Measurements from ENCODE around the gene TEX54.
A peak's percentile ranks its signal among the peaks of the same experiment; 100 is the strongest.

The TEX54 gene

GRCh38 chr11:62832336-62833234 lies at the start of gene TEX54:
TSS of gene TEX54 (minus strand) at chr11:62832841.
- Histone ChIP-seq H2AFZ (ENCODE audit: low read depth, low read length) (peak within 1 kb of the TSS; percentile 84), H3K36me3 (ENCODE audit: insufficient read depth, low read length) (peaks cover 38% of the 10 kb centered on the region), H3K4me1 (ENCODE audit: insufficient read depth, low read length) (peaks cover 18% of the 10 kb centered on the region), H3K27me3 (ENCODE audit: insufficient read depth, low read length) (no peaks in the 10 kb centered on the region), H3K9me3 (ENCODE audit: low read length) (no peaks in the 10 kb centered on the region), H3K4me3 (ENCODE audit: low read length) (peak within 1 kb of the TSS; percentile 81)

- H2AFZ ChIP-seq (ENCODE audit: low read depth, low read length), result no peak overlapping the region
- H3K4me1 ChIP-seq (ENCODE audit: insufficient read depth, low read length), result peaks cover 52% of the 10 kb centered on the region
- no peaks in the 10 kb centered on the region for H3K27me3 ChIP-seq (ENCODE audit: insufficient read depth, low read length)
- H3K36me3 ChIP-seq (ENCODE audit: insufficient read depth, low read length), result peaks cover 55% of the 10 kb centered on the region
- H3K9me3 ChIP-seq (ENCODE audit: low read length), result no peaks in the 10 kb centered on the region
- peak overlapping the region; percentile 75 for H3K4me3 ChIP-seq (ENCODE audit: low read length)
Measured at GRCh38 chr11:62882431-62882749, 49.7 kb upstream of the TEX54 start.

- peak overlapping the region; percentile 75 for H3K4me3 ChIP-seq (ENCODE audit: low read length)
- H2AFZ ChIP-seq (ENCODE audit: low read depth, low read length), result no peak overlapping the region
- no peaks in the 10 kb centered on the region for H3K9me3 ChIP-seq (ENCODE audit: low read length)
- H3K27me3 ChIP-seq (ENCODE audit: insufficient read depth, low read length), result no peaks in the 10 kb centered on the region
- H3K36me3 ChIP-seq (ENCODE audit: insufficient read depth, low read length), result peaks cover 53% of the 10 kb centered on the region
- peaks cover 52% of the 10 kb centered on the region for H3K4me1 ChIP-seq (ENCODE audit: insufficient read depth, low read length)
Measured at GRCh38 chr11:62881579-62882430, 49.2 kb upstream of the TEX54 start.

GRCh38 chr11:62880803-62881578 lies 48.4 kb upstream of the TEX54 start, which contains the start of gene SLC3A2:
TSS of gene SLC3A2 (plus strand) at chr11:62880896. CDS start at chr11:62881024, 128 bp downstream.
- H3K36me3 ChIP-seq (ENCODE audit: insufficient read depth, low read length), result peaks cover 48% of the 10 kb centered on the region
- peaks cover 47% of the 10 kb centered on the region for H3K4me1 ChIP-seq (ENCODE audit: insufficient read depth, low read length)
- H3K4me3 ChIP-seq (ENCODE audit: low read length), result peak within 1 kb of the TSS; percentile 75
- no peak within 1 kb of the TSS for H2AFZ ChIP-seq (ENCODE audit: low read depth, low read length)
- no peaks in the 10 kb centered on the region for H3K27me3 ChIP-seq (ENCODE audit: insufficient read depth, low read length)
- H3K9me3 ChIP-seq (ENCODE audit: low read length), result no peaks in the 10 kb centered on the region

GRCh38 chr11:62880231-62880802 lies 47.7 kb upstream of the TEX54 start:
- Histone ChIP-seq H3K9me3 (ENCODE audit: low read length) (no peaks in the 10 kb centered on the region), H3K27me3 (ENCODE audit: insufficient read depth, low read length) (no peaks in the 10 kb centered on the region), H2AFZ (ENCODE audit: low read depth, low read length) (no peak overlapping the region), H3K4me3 (ENCODE audit: low read length) (peak overlapping the region; percentile 75), H3K36me3 (ENCODE audit: insufficient read depth, low read length) (peaks cover 41% of the 10 kb centered on the region), H3K4me1 (ENCODE audit: insufficient read depth, low read length) (peaks cover 44% of the 10 kb centered on the region)

- H2AFZ ChIP-seq (ENCODE audit: low read depth, low read length), result no peak overlapping the region
- H3K36me3 ChIP-seq (ENCODE audit: insufficient read depth, low read length), result peaks cover 32% of the 10 kb centered on the region
- no peaks in the 10 kb centered on the region for H3K27me3 ChIP-seq (ENCODE audit: insufficient read depth, low read length)
- peak overlapping the region; percentile 75 for H3K4me3 ChIP-seq (ENCODE audit: low read length)
- peaks cover 37% of the 10 kb centered on the region for H3K4me1 ChIP-seq (ENCODE audit: insufficient read depth, low read length)
- no peaks in the 10 kb centered on the region for H3K9me3 ChIP-seq (ENCODE audit: low read length)
Measured at GRCh38 chr11:62879235-62879978, 46.8 kb upstream of the TEX54 start.

- no peak overlapping the region for H3K4me3 ChIP-seq (ENCODE audit: low read length)
- peaks cover 13% of the 10 kb centered on the region for H3K36me3 ChIP-seq (ENCODE audit: insufficient read depth, low read length)
- no peak overlapping the region for H2AFZ ChIP-seq (ENCODE audit: low read depth, low read length)
- peaks cover 16% of the 10 kb centered on the region for H3K4me1 ChIP-seq (ENCODE audit: insufficient read depth, low read length)
- no peaks in the 10 kb centered on the region for H3K9me3 ChIP-seq (ENCODE audit: low read length)
- H3K27me3 ChIP-seq (ENCODE audit: insufficient read depth, low read length), result no peaks in the 10 kb centered on the region
Measured at GRCh38 chr11:62876712-62877111, 44.1 kb upstream of the TEX54 start.

- no peak overlapping the region for H2AFZ ChIP-seq (ENCODE audit: low read depth, low read length)
- no peaks in the 10 kb centered on the region for H3K27me3 ChIP-seq (ENCODE audit: insufficient read depth, low read length)
- no peaks in the 10 kb centered on the region for H3K9me3 ChIP-seq (ENCODE audit: low read length)
- H3K4me3 ChIP-seq (ENCODE audit: low read length), result no peak overlapping the region
- peaks cover 20% of the 10 kb centered on the region for H3K36me3 ChIP-seq (ENCODE audit: insufficient read depth, low read length)
- H3K4me1 ChIP-seq (ENCODE audit: insufficient read depth, low read length), result peaks cover 14% of the 10 kb centered on the region
Measured at GRCh38 chr11:62875698-62876478, 43.2 kb upstream of the TEX54 start.

GRCh38 chr11:62874851-62875250 lies 42.2 kb upstream of the TEX54 start:
- no peaks in the 10 kb centered on the region for H3K27me3 ChIP-seq (ENCODE audit: insufficient read depth, low read length)
- peaks cover 7% of the 10 kb centered on the region for H3K4me1 ChIP-seq (ENCODE audit: insufficient read depth, low read length)
- no peaks in the 10 kb centered on the region for H3K9me3 ChIP-seq (ENCODE audit: low read length)
- no peak overlapping the region for H3K4me3 ChIP-seq (ENCODE audit: low read length)
- H3K36me3 ChIP-seq (ENCODE audit: insufficient read depth, low read length), result peaks cover 20% of the 10 kb centered on the region
- H2AFZ ChIP-seq (ENCODE audit: low read depth, low read length), result no peak overlapping the region

- Histone ChIP-seq H3K36me3 (ENCODE audit: insufficient read depth, low read length) (peaks cover 7% of the 10 kb centered on the region), H3K9me3 (ENCODE audit: low read length) (no peaks in the 10 kb centered on the region), H3K4me1 (ENCODE audit: insufficient read depth, low read length) (peaks cover 2% of the 10 kb centered on the region), H3K4me3 (ENCODE audit: low read length) (no peak overlapping the region), H3K27me3 (ENCODE audit: insufficient read depth, low read length) (no peaks in the 10 kb centered on the region), H2AFZ (ENCODE audit: low read depth, low read length) (no peak overlapping the region)
Measured at GRCh38 chr11:62865635-62866034, 33.0 kb upstream of the TEX54 start.

- peaks cover 2% of the 10 kb centered on the region for H3K4me1 ChIP-seq (ENCODE audit: insufficient read depth, low read length)
- H3K4me3 ChIP-seq (ENCODE audit: low read length), result no peak overlapping the region
- H3K9me3 ChIP-seq (ENCODE audit: low read length), result no peaks in the 10 kb centered on the region
- H3K27me3 ChIP-seq (ENCODE audit: insufficient read depth, low read length), result no peaks in the 10 kb centered on the region
- no peak overlapping the region for H2AFZ ChIP-seq (ENCODE audit: low read depth, low read length)
- H3K36me3 ChIP-seq (ENCODE audit: insufficient read depth, low read length), result peaks cover 7% of the 10 kb centered on the region
Measured at GRCh38 chr11:62863687-62864335, 31.2 kb upstream of the TEX54 start.
